OCI-LY1 (cell line): ENCODE data around the gene CNOT4.

Experiments used
- H2AFZ ChIP-seq: fragments of 200-600 bp; sonication (generic), shearing (Covaris generic); 2 replicates; pipeline ENCODE4 v1.6.0; 2014; ENCODE audit warnings: antibody characterized with exemption, mild to moderate bottlenecking, low read length
- H3F3A ChIP-seq: fragments of 200-600 bp; sonication (generic), shearing (Covaris generic); 2 replicates; pipeline ENCODE4 v1.6.0; 2014; ENCODE audit warnings: mild to moderate bottlenecking, antibody characterized with exemption, low read length, moderate library complexity; ENCODE audit not compliant: insufficient read depth
- H3K27ac ChIP-seq: fragments of 200-600 bp; sonication (generic); 2 replicates; pipeline ENCODE4 v1.5.1; 2014; ENCODE audit warnings: low read length, mixed run types, mild to moderate bottlenecking, low read depth; ENCODE audit not compliant: poor library complexity, severe bottlenecking
- H3K27me3 ChIP-seq: fragments of 200-600 bp; sonication (generic); 2 replicates; pipeline ENCODE4 v1.6.0; 2014; ENCODE audit warnings: antibody characterized with exemption, mild to moderate bottlenecking, low read length, moderate library complexity; ENCODE audit not compliant: insufficient read depth
- H3K36me3 ChIP-seq: fragments of 200-600 bp; sonication (generic); 2 replicates; pipeline ENCODE4 v1.6.1; 2014; ENCODE audit warnings: mild to moderate bottlenecking, antibody characterized with exemption, low read length, moderate library complexity, mixed read lengths; ENCODE audit not compliant: insufficient read depth
- H3K4me1 ChIP-seq: fragments of 200-600 bp; sonication (generic); 2 replicates; pipeline ENCODE4 v1.5.1; 2014; ENCODE audit warnings: mild to moderate bottlenecking, low read length, moderate library complexity; ENCODE audit not compliant: insufficient read depth, severe bottlenecking
- H3K4me2 ChIP-seq: fragments of 200-600 bp; sonication (generic), shearing (Covaris generic); 2 replicates; pipeline ENCODE4 v1.6.1; 2014; ENCODE audit warnings: low read length
- H3K4me3 ChIP-seq: fragments of 200-600 bp; sonication (generic); 2 replicates; pipeline ENCODE4 v1.5.1; 2014; ENCODE audit warnings: low read length, low read depth, mild to moderate bottlenecking, mixed read lengths; ENCODE audit not compliant: poor library complexity, severe bottlenecking
- H3K79me2 ChIP-seq: fragments of 200-600 bp; shearing (Covaris generic); 2 replicates; pipeline ENCODE4 v1.6.1; 2016; ENCODE audit warnings: mixed run types, low read length, mixed read lengths; ENCODE audit not compliant: insufficient read depth
- H3K9ac ChIP-seq: fragments of 200-600 bp; sonication (generic), shearing (Covaris generic); 2 replicates; pipeline ENCODE4 v1.6.1; 2014; ENCODE audit warnings: mild to moderate bottlenecking, low read length, mixed read lengths
- H3K9me2 ChIP-seq: fragments of 200-600 bp; sonication (generic), shearing (Covaris generic); 2 replicates; pipeline ENCODE4 v1.6.1; 2014; ENCODE audit warnings: low read depth, mild to moderate bottlenecking, low read length, mixed read lengths
- H3K9me3 ChIP-seq: fragments of 200-600 bp; shearing (Covaris generic); 2 replicates; pipeline ENCODE4 v1.6.1; 2014; ENCODE audit warnings: low read length, mixed read lengths
- H4K20me1 ChIP-seq: fragments of 200-600 bp; sonication (generic), shearing (Covaris generic); 2 replicates; pipeline ENCODE4 v1.6.0; 2016; ENCODE audit warnings: mild to moderate bottlenecking, low read length; ENCODE audit not compliant: insufficient read depth
- CTCF ChIP-seq: fragments of 200-600 bp; sonication (generic), shearing (Covaris generic); IDR thresholded peaks from 2 replicates; pipeline ENCODE4 v1.5.1; 2017; ENCODE audit warnings: mild to moderate bottlenecking, antibody characterized with exemption, low read length, moderate library complexity, mixed read lengths
- EZH2 ChIP-seq: fragments of 200-600 bp; sonication (generic), shearing (Covaris generic); IDR thresholded peaks from 2 replicates; pipeline ENCODE4 v1.8.0; 2017; ENCODE audit warnings: borderline replicate concordance, mixed run types, mild to moderate bottlenecking, antibody characterized with exemption, low read length, moderate library complexity, mixed read lengths

The CNOT4 gene

GRCh38 chr7:135349746-135350145 is 160.2 kb downstream of the CNOT4 start:
- no peak overlapping the region for H3K9ac ChIP-seq
- no peak for TF ChIP-seq CTCF
- TF ChIP-seq EZH2, result no peak
- no peaks in the 10 kb centered on the region for H3K9me2 ChIP-seq
- H3K36me3 ChIP-seq, result no peaks in the 10 kb centered on the region
- no peak overlapping the region for H3K4me2 ChIP-seq
- H2AFZ ChIP-seq, result no peak overlapping the region
- H3K4me3 ChIP-seq, result no peak overlapping the region
- H3K79me2 ChIP-seq, result no peaks in the 10 kb centered on the region
- H3K9me3 ChIP-seq, result no peaks in the 10 kb centered on the region
- H4K20me1 ChIP-seq, result no peaks in the 10 kb centered on the region
- H3F3A ChIP-seq, result no peaks in the 10 kb centered on the region
- no peaks in the 10 kb centered on the region for H3K4me1 ChIP-seq
- H3K27me3 ChIP-seq, result no peaks in the 10 kb centered on the region
- no peak overlapping the region for H3K27ac ChIP-seq

GRCh38 chr7:135348493-135348892 is 161.4 kb downstream of the CNOT4 start:
- Histone ChIP-seq H3K79me2 (no peaks in the 10 kb centered on the region), H3K9me2 (no peaks in the 10 kb centered on the region)
- TF ChIP-seq EZH2, result no peak
- no peak for TF ChIP-seq CTCF

GRCh38 chr7:135343361-135343760 is 166.5 kb downstream of the CNOT4 start:
- Histone ChIP-seq H3K4me2 (no peak overlapping the region), H3K36me3 (no peaks in the 10 kb centered on the region), H3K4me1 (no peaks in the 10 kb centered on the region), H3K9ac (no peak overlapping the region), H3K9me3 (no peaks in the 10 kb centered on the region), H3K9me2 (no peaks in the 10 kb centered on the region), H3K27me3 (no peaks in the 10 kb centered on the region), H4K20me1 (no peaks in the 10 kb centered on the region), H3F3A (no peaks in the 10 kb centered on the region), H2AFZ (no peak overlapping the region), H3K4me3 (no peak overlapping the region), H3K79me2 (no peaks in the 10 kb centered on the region), H3K27ac (no peak overlapping the region)
- TF ChIP-seq CTCF (no peak), EZH2 (no peak)

More at GRCh38 chr7:135348493-135348892, 161.4 kb downstream of the CNOT4 start:
- H3K9me3 ChIP-seq, result no peaks in the 10 kb centered on the region
- H3K9ac ChIP-seq, result no peak overlapping the region
- no peaks in the 10 kb centered on the region for H4K20me1 ChIP-seq
- no peak overlapping the region for H3K27ac ChIP-seq
- H3K36me3 ChIP-seq, result no peaks in the 10 kb centered on the region
- H3F3A ChIP-seq, result no peaks in the 10 kb centered on the region
- no peak overlapping the region for H3K4me3 ChIP-seq
- no peaks in the 10 kb centered on the region for H3K4me1 ChIP-seq
- no peak overlapping the region for H2AFZ ChIP-seq
- no peak overlapping the region for H3K4me2 ChIP-seq
- no peaks in the 10 kb centered on the region for H3K27me3 ChIP-seq
